K562 treated with DMSO at 1 percent for 48 hours (cell line): ENCODE results near the gene LIN54. TPM values are rescaled to one million over a fixed set of nuclear protein-coding genes. Genes with fewer than 3 reads are reported as not detected.

Experiments
- total RNA-seq: library from RNA; unstranded; fragments of 300-600 nt; gene quantifications from 2 replicates; pipeline ENCODE4 v1.2.3, GENCODE V29; 2022; ENCODE audit warnings: low replicate concordance; ENCODE audit errors: extremely low read depth

Gene LIN54
- total RNA-seq: not detected in 2 replicates

DNA sequence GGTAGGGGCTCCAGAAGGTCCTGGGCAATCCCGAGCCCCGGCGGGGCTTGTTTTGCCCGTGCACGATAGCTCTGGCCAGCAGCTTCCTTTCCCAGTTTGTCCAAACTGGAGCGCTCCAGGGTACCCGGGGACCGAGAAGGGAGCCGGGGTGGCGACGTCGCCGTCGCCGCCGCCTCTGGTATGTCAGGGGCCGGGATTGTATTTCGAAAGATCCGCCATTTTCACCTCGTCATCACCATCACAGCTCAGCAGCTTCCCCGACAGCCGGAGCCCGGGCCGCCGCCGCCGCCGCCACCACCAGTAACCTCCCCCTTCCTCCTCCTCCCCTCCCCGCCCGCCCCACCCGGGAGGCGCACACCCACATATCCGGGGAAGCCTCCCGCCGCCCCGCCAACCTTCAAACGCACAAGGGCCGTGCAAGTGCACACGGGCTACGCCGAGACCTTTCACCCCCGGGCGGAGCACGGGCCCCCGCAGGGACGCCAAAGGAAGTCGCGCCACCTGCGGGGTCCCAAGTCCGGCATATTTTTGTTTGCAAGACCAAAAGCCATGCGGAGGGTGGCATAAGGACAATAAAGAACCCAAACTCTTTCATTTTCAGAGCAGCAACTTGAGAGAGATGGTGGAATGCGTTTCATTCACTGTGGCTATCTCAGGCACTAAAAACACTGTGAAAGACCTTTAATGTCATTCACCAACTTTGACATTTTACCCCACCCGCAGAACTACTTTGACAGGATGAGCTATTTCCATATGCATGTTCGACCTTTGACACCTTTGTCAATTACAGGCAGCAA lies at the start of gene LIN54:
Gene LIN54 (minus strand): TSS at position 302 of the 797 bp plus-strand sequence. CDS start 25,979 bp downstream, outside the sequence.

DNA sequence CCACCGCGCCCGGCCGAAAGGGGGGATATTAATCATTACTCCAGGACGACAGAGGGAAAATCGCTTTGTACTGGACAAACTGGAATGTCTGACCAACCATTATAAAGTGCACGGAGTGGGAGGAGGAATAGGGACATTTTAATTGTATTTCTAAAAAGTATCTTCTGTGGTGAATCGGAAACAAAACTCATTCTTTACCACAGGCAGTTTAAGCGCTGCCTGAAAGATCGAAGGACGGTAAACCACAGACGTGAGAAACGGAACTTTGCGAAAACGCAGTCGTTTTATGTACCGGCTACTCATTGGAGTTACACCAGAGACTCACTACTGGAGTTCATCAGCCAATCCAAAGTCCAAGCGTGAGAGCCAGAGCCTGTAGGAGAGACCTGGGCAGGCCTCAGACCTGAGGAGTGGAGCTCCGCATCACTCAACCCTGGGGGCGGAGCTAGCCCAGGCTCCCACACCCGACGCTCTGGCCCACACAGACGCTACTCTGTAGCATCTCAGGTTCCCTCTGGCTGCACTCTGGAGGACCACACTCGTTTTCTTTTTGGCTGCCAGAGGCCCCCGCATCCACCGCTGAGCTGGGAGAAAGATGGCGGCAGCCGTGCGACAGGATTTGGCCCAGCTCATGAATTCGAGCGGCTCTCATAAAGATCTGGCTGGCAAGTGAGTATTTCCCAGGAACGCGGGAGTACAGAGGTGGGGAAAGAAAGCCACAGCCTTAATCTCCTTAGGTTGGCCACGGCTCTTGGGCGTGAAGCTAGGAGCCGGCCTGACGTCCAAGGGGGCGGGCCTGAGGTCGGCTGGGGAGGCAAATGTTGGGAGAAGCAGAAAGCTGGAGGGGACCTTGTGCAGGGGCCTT lies 24.2 kb upstream of the LIN54 start, which contains the start of gene COPS4:
Gene COPS4 (plus strand): TSS at position 554 of the 865 bp plus-strand sequence. CDS start 42 bp downstream, at position 596.

GRCh38 chr4:82900411-82901182 lies 110.0 kb downstream of the LIN54 start, which contains the start of gene THAP9:
Gene THAP9 (plus strand): TSS chr4:82900735. CDS start chr4:82900803, 68 bp downstream.

DNA sequence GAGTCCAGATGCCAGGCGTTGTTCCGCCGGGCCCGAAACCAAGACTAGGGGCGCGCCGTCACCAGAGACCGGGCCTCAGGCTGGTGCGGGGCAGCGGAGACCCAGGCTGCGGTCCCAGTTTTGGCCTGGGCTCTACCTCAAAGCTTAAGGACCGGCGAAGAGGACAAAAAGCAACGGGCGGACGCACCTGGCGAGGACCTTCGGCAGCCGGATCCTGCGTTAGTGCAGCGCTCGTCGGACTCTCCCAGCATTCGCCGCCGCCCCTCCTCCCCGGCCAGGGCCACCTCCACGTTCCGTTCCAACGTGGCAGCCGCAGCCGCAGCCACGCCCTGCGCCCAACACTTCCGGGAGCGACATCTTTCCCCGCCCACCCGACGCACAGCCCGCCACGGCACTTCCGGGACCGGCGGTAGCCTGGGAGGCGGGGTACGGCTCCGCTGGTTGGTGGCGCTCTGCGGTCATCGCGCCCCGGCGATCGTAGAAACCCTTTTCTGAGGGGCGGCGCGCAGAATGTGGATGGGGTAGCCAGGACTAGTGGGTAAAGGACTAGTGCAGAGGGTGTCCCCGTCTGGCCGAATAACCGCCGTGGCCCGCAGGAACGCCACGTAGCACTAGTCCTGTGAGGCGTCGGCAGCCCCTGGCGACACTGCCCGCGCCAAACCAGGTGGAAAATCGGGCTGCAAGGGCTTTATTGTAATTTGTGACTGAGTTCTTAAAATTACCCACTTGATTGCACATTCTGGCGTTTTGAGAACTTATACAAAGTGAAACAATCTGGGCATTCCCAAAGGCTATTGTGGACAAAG lies 119.5 kb downstream of the LIN54 start, which contains the start of gene SEC31A:
Gene SEC31A (minus strand): TSS at position 253 of the 806 bp plus-strand sequence. CDS start 9,217 bp downstream, outside the sequence.

Other genes starting within 250 kb of the LIN54 start
- not detected in 2 replicates for gene SCD5, start 212.0 kb downstream of the LIN54 start, total RNA-seq
- not detected in 2 replicates for gene SEC31A, start 119.7 kb downstream of the LIN54 start, total RNA-seq
- gene THAP9, start 110.1 kb downstream of the LIN54 start, total RNA-seq: not detected in 2 replicates
- gene COPS4, start 24.4 kb upstream of the LIN54 start, total RNA-seq: not detected in 2 replicates
- not detected in 2 replicates for gene PLAC8, start 103.9 kb upstream of the LIN54 start, total RNA-seq